HG02938 (cell line): Measurements from ENCODE around the gene KCTD11.

Experiments used
- ATAC-seq: cut with Tn5 transposase; IDR thresholded peaks from one replicate; pipeline ENCODE4 v1.9.1; 2021; ENCODE audit warnings: mild to moderate bottlenecking, moderate library complexity; ENCODE audit not compliant: unreplicated experiment

Gene KCTD11

DNA sequence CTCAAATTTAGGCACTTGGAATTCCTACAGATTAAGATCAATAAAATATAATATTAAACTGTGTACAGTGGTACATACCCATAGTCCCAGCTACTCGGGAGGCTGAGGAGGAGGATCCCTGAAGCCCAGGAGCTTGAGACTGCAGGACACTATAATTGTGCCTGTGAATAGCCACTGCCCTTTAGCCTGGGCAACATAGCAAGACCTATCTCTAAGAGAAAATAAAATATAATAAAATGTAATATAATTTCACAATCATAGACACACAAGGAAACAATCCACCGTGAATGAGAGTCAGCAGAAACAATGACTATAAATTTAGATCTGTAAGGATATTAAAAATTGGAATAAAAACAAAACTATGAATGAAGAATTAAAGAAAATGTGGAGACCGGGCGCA is 18.9 kb downstream of the KCTD11 start:
- ATAC-seq, result no peak

DNA sequence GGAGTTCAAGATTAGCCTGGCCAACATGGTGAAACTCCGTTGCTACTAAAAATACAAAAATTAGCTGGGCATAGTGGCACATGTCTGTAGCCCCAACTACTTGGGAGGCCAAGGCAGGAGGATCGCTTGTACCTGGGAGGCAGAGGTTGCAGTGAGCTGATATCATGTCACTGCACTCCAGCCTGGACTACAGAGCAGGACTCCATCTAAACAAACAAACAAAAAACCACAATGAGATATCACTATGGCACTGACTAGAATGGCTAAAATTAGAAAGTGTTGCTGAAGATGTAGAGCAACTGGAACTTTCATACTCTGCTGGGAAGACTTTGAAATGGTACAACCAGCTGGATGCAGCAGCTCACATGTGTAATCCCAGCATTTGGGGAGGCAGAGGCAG is 22.4 kb downstream of the KCTD11 start:
- no peak for ATAC-seq

DNA sequence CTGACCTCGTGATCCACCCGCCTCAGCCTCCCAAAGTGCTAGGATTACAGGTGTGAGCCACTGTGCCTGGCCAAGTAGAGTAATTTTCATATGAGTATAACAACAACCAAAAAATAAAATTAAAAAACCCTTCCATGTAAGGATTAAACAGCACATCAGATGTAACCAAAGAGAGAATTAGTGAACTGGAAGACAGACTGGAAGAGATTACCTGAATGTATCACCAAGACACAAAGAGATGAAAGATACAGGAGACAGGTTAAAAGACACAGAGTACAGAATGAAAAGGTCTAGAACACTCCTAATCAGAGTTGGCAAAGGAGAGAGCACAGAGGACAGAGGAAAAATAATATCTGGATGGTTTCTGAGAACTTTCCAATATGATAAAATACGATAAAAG is 27.2 kb downstream of the KCTD11 start:
- ATAC-seq, result no peak

DNA sequence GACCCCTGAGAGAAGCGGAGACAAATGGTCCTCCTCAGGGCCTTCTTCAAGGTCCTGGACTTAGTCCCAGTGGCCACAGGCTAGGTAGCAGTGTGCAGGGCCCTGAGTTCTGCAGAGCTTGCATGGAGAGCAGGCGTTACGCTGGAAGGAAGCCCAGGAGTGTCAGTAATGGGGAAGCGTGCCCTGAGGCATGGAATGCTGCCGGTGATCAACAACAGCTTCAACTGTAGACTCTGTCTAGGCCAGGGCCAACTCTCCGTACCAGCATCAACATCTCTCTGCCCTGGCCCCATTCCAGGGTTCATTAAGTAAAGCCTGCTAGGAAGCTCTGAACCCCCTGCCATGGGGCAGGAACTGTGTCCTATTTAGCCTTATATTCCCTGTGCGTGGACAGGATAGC is 28.4 kb downstream of the KCTD11 start:
- no peak for ATAC-seq

DNA sequence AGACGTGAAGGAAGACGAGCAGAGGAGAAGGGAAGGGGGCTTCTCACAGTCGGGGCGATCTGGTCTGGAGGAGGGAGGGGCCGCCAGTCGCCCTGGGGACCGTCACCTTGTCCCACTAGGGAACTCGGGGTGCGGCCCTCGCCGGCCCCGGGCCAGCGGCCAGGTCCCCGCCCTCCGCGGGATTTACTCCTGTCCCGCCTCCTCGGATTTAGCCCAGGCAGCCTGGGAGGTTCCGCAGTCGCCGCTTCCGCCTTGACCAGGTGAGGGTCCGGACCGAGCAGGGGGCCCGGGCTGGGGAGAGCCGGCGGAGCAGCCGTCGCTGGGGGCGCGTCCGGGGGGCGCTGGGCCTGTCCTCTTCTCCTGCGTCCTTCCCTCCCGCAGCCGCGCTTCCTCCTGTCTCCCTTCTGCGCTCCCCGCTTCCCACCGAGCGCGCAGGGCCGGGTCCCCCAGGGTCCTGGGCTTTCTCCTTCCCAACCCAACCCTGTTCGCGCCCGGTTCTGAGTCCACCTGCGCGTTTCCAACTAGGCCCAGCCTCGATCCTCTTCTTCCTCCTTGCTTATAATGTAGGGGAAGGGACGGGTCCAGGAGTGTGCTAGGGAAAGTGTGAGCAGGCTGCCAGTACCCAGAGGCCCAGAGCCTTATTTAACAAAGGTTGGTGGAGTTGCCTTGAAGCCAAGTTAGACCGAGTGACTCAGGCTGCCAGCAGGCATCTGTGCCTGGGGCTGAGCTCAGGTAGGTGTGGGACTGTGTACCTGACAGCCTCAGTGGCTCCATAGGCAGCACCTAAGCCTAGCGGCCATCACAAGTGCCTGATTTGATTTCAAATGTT is 29.1 kb downstream of the KCTD11 start, which contains the start of gene TNK1:
TSS of gene TNK1 (plus strand) at position 235 of the 829 bp plus-strand sequence. CDS start 1,838 bp downstream, outside the sequence.
- ATAC-seq, result no peak

DNA sequence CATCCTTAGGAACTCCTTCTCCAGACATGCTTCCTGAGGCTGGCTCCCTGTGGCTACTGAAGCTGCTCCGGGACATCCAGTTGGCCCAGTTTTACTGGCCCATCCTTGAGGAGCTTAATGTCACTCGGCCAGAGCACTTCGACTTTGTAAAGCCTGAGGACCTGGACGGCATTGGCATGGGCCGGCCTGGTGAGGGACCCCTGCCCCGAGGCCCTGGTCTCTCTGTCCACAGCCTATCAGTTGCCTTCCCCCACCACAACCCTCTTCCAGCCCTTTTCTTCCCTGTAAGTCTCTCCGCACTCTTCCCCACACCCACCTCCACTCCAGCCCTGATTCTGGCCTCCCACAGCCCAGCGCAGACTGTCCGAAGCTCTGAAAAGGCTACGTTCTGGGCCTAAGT is 30.9 kb downstream of the KCTD11 start:
- no peak for ATAC-seq

DNA sequence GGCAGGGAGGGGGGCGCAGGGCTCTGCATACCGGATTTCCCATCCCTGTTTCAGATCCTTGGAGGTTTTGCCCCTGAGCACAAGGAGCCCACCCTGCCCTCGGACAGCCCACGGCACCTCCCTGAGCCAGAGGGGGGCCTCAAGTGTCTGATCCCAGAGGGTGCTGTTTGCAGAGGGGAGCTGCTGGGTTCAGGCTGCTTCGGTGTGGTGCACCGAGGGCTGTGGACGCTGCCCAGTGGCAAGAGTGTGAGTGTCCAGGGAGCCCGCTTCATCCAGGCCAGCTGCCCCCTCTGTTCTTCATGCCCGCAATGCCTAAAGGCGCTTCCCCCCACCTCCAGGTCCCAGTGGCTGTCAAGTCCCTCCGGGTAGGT is 31.4 kb downstream of the KCTD11 start:
- no peak for ATAC-seq

DNA sequence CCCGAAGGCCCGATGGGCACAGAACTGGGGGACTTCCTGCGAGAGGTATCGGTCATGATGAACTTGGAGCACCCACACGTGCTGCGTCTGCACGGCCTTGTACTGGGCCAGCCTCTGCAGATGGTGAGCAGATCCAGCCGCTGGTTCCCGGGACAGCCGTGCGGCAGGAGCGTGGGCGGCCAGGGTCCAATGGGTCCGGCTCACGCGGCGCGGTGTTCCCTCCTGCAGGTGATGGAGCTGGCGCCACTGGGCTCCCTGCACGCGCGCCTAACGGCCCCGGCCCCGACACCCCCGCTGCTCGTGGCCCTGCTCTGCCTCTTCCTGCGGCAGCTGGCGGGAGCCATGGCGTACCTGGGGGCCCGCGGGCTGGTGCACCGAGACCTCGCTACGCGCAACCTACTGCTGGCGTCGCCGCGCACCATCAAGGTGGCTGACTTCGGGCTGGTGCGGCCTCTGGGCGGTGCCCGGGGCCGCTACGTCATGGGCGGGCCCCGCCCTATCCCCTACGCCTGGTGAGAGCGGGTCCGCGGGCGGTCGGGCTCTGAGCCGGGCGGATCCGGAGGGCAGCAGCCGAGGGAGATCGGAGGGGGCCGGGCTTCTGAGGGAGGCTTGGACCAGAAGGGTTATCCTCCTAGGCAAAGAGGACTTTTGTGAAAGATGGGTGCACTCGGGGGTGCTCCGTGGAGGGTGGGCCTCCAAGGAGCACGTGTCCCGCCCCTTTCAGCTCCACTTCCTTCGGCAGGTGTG is 32.0 kb downstream of the KCTD11 start:
- no peak for ATAC-seq

DNA sequence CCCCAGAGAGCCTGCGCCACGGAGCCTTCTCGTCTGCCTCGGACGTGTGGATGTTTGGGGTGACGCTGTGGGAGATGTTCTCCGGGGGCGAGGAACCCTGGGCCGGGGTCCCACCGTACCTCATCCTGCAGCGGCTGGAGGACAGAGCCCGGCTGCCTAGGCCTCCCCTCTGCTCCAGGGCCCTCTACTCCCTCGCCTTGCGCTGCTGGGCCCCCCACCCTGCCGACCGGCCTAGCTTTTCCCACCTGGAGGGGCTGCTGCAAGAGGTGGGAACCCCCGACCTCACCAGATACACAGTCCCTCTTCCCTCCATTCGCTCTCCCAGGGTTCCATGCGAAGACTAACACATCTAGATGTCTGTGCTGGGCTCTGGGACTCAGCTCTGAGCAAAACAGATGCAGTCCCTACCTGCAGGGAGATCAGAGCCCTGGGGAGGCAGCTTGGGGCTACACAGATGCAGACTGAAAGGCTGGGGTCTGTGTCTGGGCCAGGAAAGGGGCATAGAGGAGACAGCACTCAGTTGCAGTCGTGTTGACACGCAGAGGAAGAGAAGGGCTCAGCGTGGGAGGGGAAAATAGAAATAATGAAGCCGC is 32.6 kb downstream of the KCTD11 start:
- ATAC-seq, result no peak

DNA sequence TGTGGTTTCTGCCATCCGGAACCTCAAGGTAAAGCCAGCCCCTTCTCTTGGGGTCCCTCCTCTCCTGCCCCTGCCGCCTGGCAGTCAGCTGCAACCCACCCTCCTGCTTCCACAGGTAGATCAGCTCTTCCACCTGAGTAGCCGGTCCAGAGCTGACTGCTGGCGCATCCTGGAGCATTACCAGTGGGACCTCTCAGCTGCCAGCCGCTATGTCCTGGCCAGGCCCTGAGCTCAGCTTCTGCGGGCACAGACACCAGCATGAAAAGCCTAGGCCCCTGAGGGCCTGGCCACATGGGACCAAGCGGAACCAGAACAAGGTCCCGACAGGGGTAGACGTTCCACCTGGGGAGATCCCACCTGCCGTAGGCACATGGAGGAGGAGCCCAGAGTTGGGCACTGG is 36.9 kb downstream of the KCTD11 start:
- ATAC-seq, result no peak

DNA sequence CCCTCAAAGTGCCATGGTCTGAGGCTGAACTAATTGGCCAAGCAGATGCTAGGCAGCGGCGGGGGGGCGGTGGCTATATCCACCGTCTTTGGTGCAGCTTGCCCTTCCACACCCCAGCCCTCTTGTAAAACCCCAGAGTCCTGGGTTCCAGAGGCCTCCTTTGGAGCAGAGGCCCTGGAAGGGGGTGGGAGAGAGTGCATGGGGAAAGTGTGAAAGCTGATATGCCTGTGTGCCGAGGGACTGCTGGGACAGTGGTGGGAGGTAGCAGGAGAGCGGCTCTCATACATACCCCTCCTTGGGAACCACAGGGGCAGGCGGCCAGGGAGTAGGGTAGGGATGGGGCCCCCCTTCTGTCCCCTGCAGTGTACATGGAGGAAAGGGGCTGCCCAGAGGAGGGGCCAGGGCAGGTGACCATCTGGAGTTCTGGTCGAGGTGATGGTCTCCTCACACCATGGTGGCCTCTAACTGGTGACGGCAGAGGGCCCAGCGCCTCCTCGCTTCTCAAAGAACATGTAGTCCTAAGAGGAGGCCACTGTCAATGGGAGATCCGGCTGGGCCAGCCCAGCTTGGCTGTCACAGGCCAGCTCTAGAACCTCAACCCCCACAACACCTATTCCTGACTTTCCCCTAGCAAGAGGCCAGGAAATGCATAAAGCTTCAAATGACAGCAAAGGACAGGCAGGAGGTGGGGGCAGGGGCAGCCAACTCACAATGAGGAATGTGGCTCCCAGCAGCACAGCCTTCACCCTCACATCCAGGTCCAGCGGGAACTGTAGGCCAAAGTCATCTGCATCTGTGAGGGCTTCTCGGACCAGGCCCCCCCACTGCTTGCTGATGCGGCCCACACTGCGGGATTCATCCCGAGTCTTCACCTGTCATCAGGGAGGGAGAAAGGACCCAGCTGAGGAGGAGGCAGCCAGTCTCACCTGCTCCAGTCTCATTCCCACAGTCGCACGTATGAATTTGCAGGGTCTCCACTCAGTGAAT is 38.3 kb downstream of the KCTD11 start:
- ATAC-seq, result no peak

DNA sequence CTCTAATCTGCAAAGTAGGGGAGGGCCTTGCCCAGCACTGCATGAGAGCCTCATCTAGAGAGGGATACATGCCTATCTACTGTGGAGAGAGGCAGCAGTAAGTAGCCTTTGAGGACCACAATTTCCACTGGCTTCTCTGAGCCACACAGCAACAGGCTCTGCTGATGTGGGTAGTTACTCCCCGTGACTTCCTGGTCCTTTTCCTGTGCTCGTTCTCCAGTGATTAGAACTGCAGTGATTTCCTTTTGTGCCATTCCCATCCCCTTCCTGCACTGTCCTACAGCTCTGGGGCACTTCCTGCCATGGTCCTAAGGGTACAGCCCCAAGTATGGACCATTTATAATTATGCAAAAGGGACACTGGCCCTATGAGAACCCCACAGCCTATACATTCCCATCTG is 39.3 kb downstream of the KCTD11 start:
- no peak for ATAC-seq

DNA sequence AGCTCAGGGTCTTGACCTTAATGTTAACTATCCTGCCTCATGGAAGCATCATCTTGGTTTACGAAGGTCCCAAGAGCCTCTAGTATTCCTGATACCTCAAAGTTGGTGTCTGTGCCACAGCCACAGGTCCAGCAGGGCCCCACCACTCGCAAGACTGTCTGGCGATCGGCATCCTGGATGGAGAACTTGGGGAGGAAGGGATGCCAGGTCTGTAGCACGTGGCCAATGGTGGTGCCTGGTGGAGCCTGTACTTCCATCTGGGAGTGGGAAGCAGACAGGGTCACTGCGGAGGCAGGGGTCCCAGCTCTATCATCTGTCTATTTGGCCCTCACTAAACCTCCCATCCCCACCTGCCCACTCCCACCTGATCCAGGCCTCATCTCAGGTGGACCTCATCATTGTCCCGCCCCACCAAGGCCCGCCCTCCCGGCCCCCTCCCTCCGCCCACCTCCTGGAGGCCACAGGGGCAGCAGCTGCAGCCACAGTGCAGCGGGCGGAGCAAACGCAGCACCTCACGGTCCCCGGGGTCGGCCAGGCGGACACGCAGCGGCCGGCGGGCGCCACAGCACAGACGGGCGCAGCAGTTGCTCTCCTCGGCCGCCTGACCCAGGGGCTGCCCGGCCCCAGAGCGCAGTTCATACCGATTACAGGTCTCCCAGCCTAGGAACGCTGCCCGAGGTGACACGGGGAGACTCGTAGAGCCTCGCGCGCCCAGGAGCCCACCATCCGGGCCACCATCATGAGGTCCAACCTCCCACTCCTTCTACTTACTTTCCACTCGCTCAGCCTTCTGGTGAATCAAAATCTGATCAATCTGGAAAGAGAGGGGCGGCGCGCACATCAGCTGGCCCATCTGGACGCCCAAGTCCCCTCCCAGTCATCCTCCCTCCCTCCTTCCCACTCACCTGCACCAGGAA is 41.0 kb downstream of the KCTD11 start:
- ATAC-seq, result no peak

DNA sequence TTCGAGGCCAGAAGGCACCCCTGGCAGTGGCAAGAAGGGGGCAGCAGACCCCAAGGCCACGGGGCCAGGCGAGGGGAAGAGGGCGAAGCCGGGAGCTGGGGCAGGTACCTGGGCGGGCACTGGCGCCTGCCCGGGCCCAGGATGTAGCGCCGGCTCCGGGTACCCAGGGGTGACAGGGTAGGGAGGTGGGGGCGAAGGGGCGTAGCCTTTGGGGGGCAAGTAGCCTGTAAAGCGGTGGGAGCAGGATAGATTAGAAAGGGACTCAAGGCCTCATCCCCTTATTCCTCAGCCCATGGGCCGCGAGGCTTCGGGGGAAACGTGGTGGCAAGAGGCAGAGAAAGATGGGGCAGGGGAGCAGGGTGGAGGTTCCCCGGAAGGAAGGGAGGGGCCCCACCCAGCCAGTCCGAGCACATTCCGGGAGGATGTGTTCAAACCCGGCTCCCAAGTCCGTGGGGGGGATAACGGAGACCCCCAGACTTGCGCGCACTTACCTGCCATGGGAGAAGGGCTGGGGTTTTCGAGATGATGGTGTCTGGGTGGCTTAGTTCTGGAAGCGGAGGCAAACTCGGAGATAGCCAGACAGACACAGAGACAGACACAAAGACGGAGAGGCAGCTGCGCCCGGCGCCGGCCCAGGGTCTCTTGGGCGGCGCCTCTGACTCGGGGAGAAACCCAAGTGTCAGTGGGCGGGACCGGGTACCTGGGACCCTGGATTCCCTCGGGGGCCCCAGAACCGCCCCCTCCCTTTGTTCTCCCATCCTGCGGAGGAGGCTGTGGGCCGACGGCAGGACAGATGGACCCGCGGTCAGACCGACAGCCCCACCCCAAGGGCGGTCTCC is 41.9 kb downstream of the KCTD11 start:
- ATAC-seq, result peak; percentile 34

DNA sequence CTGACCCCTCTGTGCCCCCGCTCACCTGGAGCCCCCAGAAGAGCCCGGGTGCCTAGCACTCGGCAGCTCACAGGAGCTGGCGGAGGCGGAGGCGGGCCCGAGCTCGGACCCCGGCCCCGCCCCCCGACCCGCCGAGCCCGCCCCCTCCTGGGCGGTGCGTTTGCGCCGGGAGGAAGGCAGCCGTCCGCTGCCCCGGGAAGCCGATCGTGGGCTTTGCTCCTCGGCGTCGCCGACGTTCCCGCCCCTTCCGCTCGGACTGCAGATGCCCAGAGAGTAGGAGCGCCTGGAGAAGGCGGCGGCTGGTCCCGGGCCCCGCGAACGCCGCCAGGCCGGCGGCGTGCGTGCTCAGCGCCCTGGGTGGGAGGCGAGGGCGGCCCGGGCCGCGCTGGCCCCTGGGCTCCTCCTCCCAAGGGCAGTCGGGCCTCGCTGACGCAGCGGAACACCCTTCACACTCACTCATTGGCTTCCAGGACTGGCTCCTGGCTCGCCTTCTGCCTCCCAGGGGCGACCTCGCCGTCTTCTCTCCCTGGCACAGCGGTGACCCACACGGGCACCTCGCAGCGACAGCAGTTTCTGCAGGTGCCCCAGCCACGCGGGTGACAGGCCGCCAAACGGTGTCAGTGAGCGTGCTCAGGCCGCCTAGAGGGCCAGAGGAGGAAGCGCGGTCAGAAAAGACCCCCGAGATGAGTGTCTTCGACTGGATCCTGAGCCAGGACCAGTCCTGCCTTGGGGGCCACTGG is 42.7 kb downstream of the KCTD11 start, which contains the start of gene PLSCR3:
TSS of gene PLSCR3 (minus strand) at position 74 of the 740 bp plus-strand sequence. CDS start 415 bp downstream, outside the sequence.
- peak; percentile 63 for ATAC-seq

DNA sequence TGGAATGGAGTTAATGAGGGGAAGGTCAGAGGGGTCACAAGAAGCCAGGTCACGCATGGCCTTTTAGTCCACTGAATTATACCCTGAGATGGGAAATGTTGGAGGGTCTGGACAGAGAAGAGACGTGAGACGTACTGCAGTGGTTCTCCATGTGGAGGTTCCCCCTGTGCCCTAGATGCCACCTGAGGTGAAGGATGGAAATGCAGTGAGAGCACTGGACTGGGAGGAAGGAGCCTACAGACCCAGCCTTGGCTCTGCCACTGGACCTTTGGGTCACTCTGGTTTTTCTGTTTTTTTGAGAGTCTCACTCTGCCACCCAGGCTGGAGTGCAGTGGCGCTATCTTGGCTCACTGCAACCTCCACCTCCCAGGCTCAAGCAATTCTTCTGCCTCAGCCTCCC is 44.2 kb downstream of the KCTD11 start:
- ATAC-seq, result no peak

DNA sequence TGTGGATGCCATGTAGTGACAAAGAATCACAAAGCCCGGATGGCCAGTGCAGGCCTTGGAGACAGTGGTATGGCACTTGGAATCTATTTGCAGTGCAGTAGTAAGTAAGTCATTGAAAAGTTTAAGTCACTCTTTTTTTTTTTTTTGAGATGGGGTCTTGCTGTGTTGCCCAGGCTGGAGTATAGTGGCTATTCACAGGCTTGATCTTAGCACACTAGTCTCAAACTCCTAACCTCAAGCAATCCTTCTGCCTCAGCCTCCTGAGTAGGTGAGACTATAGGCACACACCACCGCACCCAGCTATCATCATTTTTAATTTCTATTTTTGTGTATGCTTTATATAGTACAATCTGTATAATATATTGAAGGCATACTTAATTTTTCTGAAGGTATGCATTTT is 46.6 kb downstream of the KCTD11 start:
- no peak for ATAC-seq
